Adrenal gland (tissue), 5 donors: ENCODE measurements around the gene EPB42.

Experiments
- POLR2A ChIP-seq, 2 donors: fragments of 450-650 bp; IDR thresholded peaks; one replicate each; pipeline ENCODE4 v1.6.1; 2017; ENCODE audit warnings: antibody characterized with exemption in 2 of 2, mild to moderate bottlenecking in 2 of 2, moderate library complexity in 1 of 2
- TF ChIP-seq, protein P1 (sequence below), 6 experiments: fragments of 450-650 bp in 4 of 6; fragments of 200-600 bp in 2 of 6; sonication (generic) in 1 of 6; IDR thresholded peaks; 1 replicate in 5 of 6; 2 replicates in 1 of 6; pipeline versions ENCODE4 v1.5.1 to v1.8.0; 2016 to 2021; ENCODE audit warnings: antibody characterized with exemption in 6 of 6, mild to moderate bottlenecking in 2 of 6, moderate library complexity in 1 of 6
- donor health status: DM: no; HTN: no; CAD: no.

DNA sequence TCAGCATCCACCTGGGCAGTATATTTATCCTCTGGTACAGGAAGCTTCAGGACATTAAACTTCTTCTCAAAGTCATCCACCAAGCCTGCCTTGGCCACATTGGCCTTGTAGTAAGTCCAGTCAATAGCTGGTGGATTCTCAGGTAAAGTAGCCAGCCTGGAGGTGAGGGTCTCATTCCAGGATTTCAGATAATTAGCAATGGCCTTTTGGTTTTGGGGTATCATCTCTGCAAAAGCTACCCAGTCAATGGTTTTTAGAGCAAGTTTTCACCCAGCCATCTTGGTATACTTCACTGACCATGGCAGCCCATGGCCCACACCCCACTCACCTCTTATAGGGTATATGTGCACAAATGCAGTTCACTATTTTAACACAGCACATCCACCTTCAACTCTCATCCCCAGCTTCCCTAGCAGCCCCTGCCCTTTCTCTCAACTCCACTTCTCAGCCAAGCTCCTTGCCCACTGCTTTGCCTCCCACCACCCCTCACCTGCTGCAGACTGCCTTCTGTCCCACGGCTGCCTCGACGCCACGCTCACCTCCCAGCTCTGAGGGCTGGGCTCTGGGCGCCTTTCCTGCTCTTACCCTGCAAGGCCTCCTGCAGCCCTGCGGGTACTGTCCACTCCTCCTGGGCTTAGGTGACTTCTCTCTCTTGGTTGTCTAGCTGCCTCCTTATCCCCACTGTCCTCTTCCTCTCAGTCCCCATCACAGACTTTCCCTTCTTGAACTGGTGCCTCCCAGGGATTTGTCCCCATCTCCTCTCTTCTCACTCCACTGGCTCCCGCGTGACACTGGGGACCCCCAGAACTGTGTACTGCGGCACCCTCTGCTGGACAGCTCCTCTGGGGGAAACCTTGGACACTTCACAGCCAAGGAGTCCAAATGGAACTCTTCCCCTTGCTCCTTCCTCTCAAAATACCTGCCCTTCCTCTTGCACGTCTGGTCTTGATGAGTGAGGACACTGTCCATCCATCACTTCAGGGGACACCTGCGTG lies 47.6 kb upstream of the EPB42 start:
- TF ChIP-seq, protein P1, sequence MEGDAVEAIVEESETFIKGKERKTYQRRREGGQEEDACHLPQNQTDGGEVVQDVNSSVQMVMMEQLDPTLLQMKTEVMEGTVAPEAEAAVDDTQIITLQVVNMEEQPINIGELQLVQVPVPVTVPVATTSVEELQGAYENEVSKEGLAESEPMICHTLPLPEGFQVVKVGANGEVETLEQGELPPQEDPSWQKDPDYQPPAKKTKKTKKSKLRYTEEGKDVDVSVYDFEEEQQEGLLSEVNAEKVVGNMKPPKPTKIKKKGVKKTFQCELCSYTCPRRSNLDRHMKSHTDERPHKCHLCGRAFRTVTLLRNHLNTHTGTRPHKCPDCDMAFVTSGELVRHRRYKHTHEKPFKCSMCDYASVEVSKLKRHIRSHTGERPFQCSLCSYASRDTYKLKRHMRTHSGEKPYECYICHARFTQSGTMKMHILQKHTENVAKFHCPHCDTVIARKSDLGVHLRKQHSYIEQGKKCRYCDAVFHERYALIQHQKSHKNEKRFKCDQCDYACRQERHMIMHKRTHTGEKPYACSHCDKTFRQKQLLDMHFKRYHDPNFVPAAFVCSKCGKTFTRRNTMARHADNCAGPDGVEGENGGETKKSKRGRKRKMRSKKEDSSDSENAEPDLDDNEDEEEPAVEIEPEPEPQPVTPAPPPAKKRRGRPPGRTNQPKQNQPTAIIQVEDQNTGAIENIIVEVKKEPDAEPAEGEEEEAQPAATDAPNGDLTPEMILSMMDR (IDR thresholded peaks at IDR 0.05), result no peak
- TF ChIP-seq POLR2A (IDR thresholded peaks at IDR 0.05), result no peak
